Cardiac muscle cell (in vitro differentiated cells and primary cell): ENCODE results near the gene S1PR2. TPM values are rescaled to one million over a fixed set of nuclear protein-coding genes. Genes with fewer than 3 reads are reported as not detected.
A peak's percentile ranks its signal among the peaks of the same experiment; 100 is the strongest.
"Not testable (repeated sequence)": the region's sequence is repeated elsewhere in the genome, so short reads cannot be mapped to it uniquely, and the experiment has no call there.

Experiments used
- DNase-seq, 2 donors: peaks; one replicate each; pipeline versions ENCODE4 v3.0.0 to v3.0.0-alpha.2; 2010 to 2017; ENCODE audit warnings: low read depth in 1 of 2, low spot score in 1 of 2
- H3K27ac ChIP-seq: fragments of 200-600 bp; sonication (generic); 2 replicates; pipeline ENCODE4 v1.5.1; 2016
- H3K27me3 ChIP-seq: fragments of 200-600 bp; sonication (generic); 2 replicates; pipeline ENCODE4 v1.6.0; 2016; ENCODE audit warnings: control low read depth
- H3K36me3 ChIP-seq: fragments of 200-600 bp; sonication (generic); 2 replicates; pipeline ENCODE4 v1.5.1; 2016; ENCODE audit warnings: control low read depth
- H3K4me1 ChIP-seq: fragments of 200-600 bp; sonication (generic); 2 replicates; pipeline ENCODE4 v1.8.1; 2017; ENCODE audit warnings: low read depth, mild to moderate bottlenecking, mixed run types
- H3K4me3 ChIP-seq: fragments of 200-600 bp; sonication (generic); 2 replicates; pipeline ENCODE4 v1.5.1; 2016; ENCODE audit warnings: mild to moderate bottlenecking
- H3K9me3 ChIP-seq: fragments of 200-600 bp; sonication (generic); 2 replicates; pipeline ENCODE4 v1.5.1; 2017; ENCODE audit warnings: low read depth, mild to moderate bottlenecking, control low read depth
- CTCF ChIP-seq: IDR thresholded peaks from 2 replicates; pipeline ENCODE4 v1.5.1; 2012; ENCODE audit warnings: low read depth, mild to moderate bottlenecking, low read length
- polyA plus RNA-seq: library from polyadenylated mRNA; unstranded; fragments of >200 nt; fragmentation: Nextera tagmentation; extraction: Ambion mirVana; gene quantifications from 2 replicates; pipeline ENCODE4 v1.2.1, GENCODE V29; 2016
- total RNA-seq: library from RNA; depleted of rRNA; stranded (reverse); fragments of >200 nt; gene quantifications from 2 replicates; pipeline ENCODE4 v1.2.3, GENCODE V29; 2016

S1PR2 gene
- total and polyA plus RNA-seq, 2 experiments from 2014 or later, result 1.8 to 5.7 TPM

GRCh38 chr19:10207026-10207425, 24.1 kb downstream of the S1PR2 start:
- TF ChIP-seq CTCF, result no peak
- Histone ChIP-seq H3K27me3 (no peaks in the 10 kb centered on the region), H3K9me3 (no peaks in the 10 kb centered on the region), H3K4me3 (no peak overlapping the region), H3K36me3 (no peaks in the 10 kb centered on the region), H3K4me1 (no peaks in the 10 kb centered on the region), H3K27ac (no peak overlapping the region)
- DNase-seq, result no peak

- Histone ChIP-seq H3K36me3 (no peaks in the 10 kb centered on the region), H3K4me3 (no peak overlapping the region), H3K27me3 (no peaks in the 10 kb centered on the region), H3K27ac (no peak overlapping the region), H3K4me1 (no peaks in the 10 kb centered on the region), H3K9me3 (no peaks in the 10 kb centered on the region)
- TF ChIP-seq CTCF, result no peak
- peak in 1 of 2 donors; percentile 60 for DNase-seq
Observed at GRCh38 chr19:10206226-10206885, 24.8 kb downstream of the S1PR2 start.

GRCh38 chr19:10205636-10206035, 25.5 kb downstream of the S1PR2 start:
- Histone ChIP-seq H3K9me3 (no peaks in the 10 kb centered on the region), H3K4me1 (no peaks in the 10 kb centered on the region), H3K36me3 (no peaks in the 10 kb centered on the region), H3K27me3 (no peaks in the 10 kb centered on the region), H3K4me3 (no peak overlapping the region), H3K27ac (no peak overlapping the region)
- no peak for TF ChIP-seq CTCF
- DNase-seq, result no peak

GRCh38 chr19:10203686-10204085, 27.4 kb downstream of the S1PR2 start:
- Histone ChIP-seq H3K9me3 (no peaks in the 10 kb centered on the region), H3K4me1 (no peaks in the 10 kb centered on the region), H3K36me3 (no peaks in the 10 kb centered on the region), H3K27me3 (no peaks in the 10 kb centered on the region), H3K4me3 (no peak overlapping the region), H3K27ac (no peak overlapping the region)
- TF ChIP-seq CTCF, result no peak
- DNase-seq, result no peak

GRCh38 chr19:10201176-10201575, 30.0 kb downstream of the S1PR2 start:
- H3K36me3 ChIP-seq, result no peaks in the 10 kb centered on the region
- no peaks in the 10 kb centered on the region for H3K27me3 ChIP-seq
- no peak overlapping the region for H3K4me3 ChIP-seq
- no peak overlapping the region for H3K27ac ChIP-seq
- no peak for TF ChIP-seq CTCF
- no peaks in the 10 kb centered on the region for H3K4me1 ChIP-seq
- no peak for DNase-seq
- H3K9me3 ChIP-seq, result no peaks in the 10 kb centered on the region

GRCh38 chr19:10200101-10200500, 31.0 kb downstream of the S1PR2 start:
- not testable (repeated sequence) for H3K4me1 ChIP-seq, H3K4me3 ChIP-seq, H3K36me3 ChIP-seq, H3K27me3 ChIP-seq, DNase-seq, H3K9me3 ChIP-seq, H3K27ac ChIP-seq

GRCh38 chr19:10198889-10199644, 32.1 kb downstream of the S1PR2 start:
- DNase-seq, result peak in 1 of 2 donors; percentile 13
- not testable (repeated sequence) for H3K27me3 ChIP-seq, H3K9me3 ChIP-seq, H3K36me3 ChIP-seq, H3K4me1 ChIP-seq, H3K4me3 ChIP-seq, H3K27ac ChIP-seq
